ENCODE results near the gene C11orf97. TPM values are rescaled to one million over a fixed set of nuclear protein-coding genes. Genes with fewer than 3 reads are reported as not detected.

C11orf97 gene
- total and polyA plus RNA-seq, 9 of the 15 experiments (the other 6 are each of a cell fraction or from before 2014, with no cell fraction given): not detected

GRCh38 chr11:94493281-94494125 is 18.8 kb upstream of the C11orf97 start, which contains the start of the genes ANKRD49 and MRE11 (continued):
- TF ChIP-seq ZBTB40 (IDR thresholded peaks at IDR 0.05) (no peak; the same call in 1 of the 2 replicates), ZBTB40 (CRISPR knock-in tag; IDR thresholded peaks at IDR 0.05) (no peak; the same call in 1 of the 2 replicates), PML (IDR thresholded peaks at IDR 0.05; ENCODE audit: low read length) (peak; percentile 62), ZNF696 (CRISPR knock-in tag; conservative IDR thresholded peaks at IDR 0.05) (no peak), KLF16 (IDR thresholded peaks at IDR 0.05) (no peak), CGGBP1 (CRISPR knock-in tag; IDR thresholded peaks at IDR 0.05) (no peak), ELF4 (CRISPR knock-in tag; IDR thresholded peaks at IDR 0.05) (peak; percentile 78), SP1 (CRISPR knock-in tag; IDR thresholded peaks at IDR 0.05) (peak; percentile 88), NR2C2 (CRISPR knock-in tag; IDR thresholded peaks at IDR 0.05) (0 out of 2 replicates have a peak, but pooled peaks have one; percentile 45), NR2C2 (tag; IDR thresholded peaks at IDR 0.05) (no peak; the same call in 1 of the 2 replicates), CHD1 (IDR thresholded peaks at IDR 0.05; ENCODE audit: low read length) (no peak), ATF7 (IDR thresholded peaks at IDR 0.05) (peak; percentile 66; the same call in 1 of the 2 replicates), BRF1 (IDR thresholded peaks at IDR 0.05; ENCODE audit: borderline replicate concordance, extremely low read depth, insufficient read length) (no peak), RBM17 (IDR thresholded peaks at IDR 0.05; ENCODE audit: borderline replicate concordance, low read depth, low read length) (no peak), RNF219 (CRISPR knock-in tag; IDR thresholded peaks at IDR 0.05) (no peak)
- TF ChIP-seq, protein P1, sequence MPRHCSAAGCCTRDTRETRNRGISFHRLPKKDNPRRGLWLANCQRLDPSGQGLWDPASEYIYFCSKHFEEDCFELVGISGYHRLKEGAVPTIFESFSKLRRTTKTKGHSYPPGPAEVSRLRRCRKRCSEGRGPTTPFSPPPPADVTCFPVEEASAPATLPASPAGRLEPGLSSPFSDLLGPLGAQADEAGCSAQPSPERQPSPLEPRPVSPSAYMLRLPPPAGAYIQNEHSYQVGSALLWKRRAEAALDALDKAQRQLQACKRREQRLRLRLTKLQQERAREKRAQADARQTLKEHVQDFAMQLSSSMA (CRISPR knock-in tag; IDR thresholded peaks at IDR 0.05): no peak
